Measurements from ENCODE around the gene PAX8. TPM values are rescaled to one million over a fixed set of nuclear protein-coding genes. Genes with fewer than 3 reads are reported as not detected.

Gene PAX8
- polyA plus RNA-seq, 1 of the 3 experiments (the other 2 are of a cell fraction), result 0.23 TPM

DNA sequence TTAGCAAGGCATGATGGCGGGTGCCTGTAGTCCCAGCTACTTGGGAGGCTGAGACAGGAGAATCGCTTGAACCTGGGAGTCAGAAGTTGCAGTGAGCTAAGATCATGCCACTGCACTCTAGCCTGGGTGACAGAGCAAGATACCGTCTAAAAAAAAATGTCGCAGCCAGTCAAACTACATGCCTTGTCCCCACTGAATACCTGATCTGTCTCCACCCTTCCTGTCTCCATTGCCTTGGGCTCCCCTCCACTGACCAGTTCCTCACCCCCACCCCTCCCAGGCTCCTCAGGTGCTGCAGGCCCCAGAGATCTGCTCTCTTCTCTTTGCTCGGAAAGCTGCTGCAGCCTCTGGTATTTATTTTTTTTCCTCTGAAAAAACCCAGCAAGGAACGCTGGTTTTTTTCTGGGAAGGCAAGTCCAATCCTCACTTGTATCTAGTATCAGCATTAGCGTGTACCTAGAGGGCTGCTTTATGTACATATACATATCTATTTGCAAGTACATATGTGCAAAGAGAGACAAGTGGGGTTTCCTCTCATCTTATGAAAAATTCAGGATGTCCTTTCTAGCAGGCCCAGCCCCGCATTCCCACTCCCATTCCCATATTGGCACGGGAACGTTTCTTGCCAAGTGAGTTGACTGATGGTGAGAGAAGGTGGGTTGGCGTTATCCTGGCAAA is 100.5 kb downstream of the PAX8 start:
- Histone ChIP-seq H3F3A (replicated peaks; ENCODE audit: insufficient read depth) (no peaks in the 10 kb centered on the region), H3K4me1 (ENCODE audit: control insufficient read depth in 1 of 2, insufficient read depth in 2 of 2, low read depth in 1 of 2, low read length in 1 of 2) (no peaks in the 10 kb centered on the region; a peak in 1 of 4 replicates), H3K9me3 (no peaks in the 10 kb centered on the region), H3K9me2 (no peaks in the 10 kb centered on the region), H3K36me3 (replicated peaks in 1 of 2; ENCODE audit: control insufficient read depth in 1 of 2, insufficient read depth in 2 of 2, low read length in 1 of 2) (no peaks in the 10 kb centered on the region), H3K27ac (ENCODE audit: low read depth in 2 of 2, low read length in 1 of 2) (no peak overlapping the region), H4K20me1 (ENCODE audit: insufficient read depth) (no peaks in the 10 kb centered on the region), H3K27me3 (ENCODE audit: insufficient read depth) (peaks cover 9% of the 10 kb centered on the region; the same call in 1 of the 2 replicates), H3K79me2 (ENCODE audit: insufficient read depth) (no peaks in the 10 kb centered on the region), H2AFZ (ENCODE audit: low read depth) (no peak overlapping the region), H3K4me2 (no peak overlapping the region), H3K4me3 (ENCODE audit: low read depth in 2 of 2, low read length in 1 of 2) (no peak overlapping the region), H3K9ac (no peak overlapping the region)
- TF ChIP-seq RXRA (IDR thresholded peaks at IDR 0.05; ENCODE audit: borderline replicate concordance, low read depth) (no peak), YY1 (IDR thresholded peaks at IDR 0.05; ENCODE audit: low read depth) (no peak), SIN3A (IDR thresholded peaks at IDR 0.05; ENCODE audit: borderline replicate concordance, low read depth, low read length) (no peak)
- no peak for DNase-seq
- CTCF ChIA-PET, result no interaction called here
- POLR2A ChIA-PET, result no interaction called here
- WGBS (ENCODE audit: low lambda C conversion rate), result 49% methylated on average over 11 of the region's 11 CpGs

DNA sequence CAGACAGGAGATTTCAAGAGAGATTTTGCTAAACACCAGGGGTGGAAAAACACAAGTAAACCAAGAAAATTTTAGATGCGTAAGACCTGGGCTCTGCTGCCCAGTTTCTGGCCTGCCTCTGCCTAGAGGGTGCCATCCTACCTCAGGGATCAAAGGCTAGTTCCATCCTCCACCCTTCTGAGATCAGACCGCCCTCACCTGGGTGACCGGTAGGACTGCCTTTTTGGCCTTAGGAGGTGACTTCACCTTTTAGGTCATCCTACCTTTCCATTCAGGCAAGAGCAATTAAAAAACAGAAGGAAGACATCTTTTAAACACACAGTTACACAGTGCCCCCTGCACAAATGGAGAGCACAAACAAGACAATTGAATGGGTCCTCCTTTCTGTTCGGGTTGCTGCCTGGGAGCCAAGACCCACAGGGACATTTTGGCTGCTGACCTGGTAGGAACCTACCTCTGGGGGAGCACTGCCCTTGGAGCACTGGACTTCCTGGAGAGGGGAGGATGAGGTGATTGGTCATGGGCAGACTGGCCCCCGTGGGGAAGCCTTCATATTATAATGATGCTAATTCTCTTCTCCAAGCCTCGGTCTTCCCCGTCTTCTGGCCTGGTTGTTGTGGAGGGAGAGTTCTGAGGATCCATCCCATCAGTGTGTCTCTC is 101.9 kb downstream of the PAX8 start:
- no peaks in the 10 kb centered on the region for H3F3A ChIP-seq (replicated peaks; ENCODE audit: insufficient read depth)
- DNase-seq, result no peak
- H2AFZ ChIP-seq (ENCODE audit: low read depth), result no peak overlapping the region
- H3K36me3 ChIP-seq (replicated peaks in 1 of 2; ENCODE audit: control insufficient read depth in 1 of 2, insufficient read depth in 2 of 2, low read length in 1 of 2), result no peaks in the 10 kb centered on the region
- no peaks in the 10 kb centered on the region for H3K9me3 ChIP-seq
- CTCF ChIA-PET, result interaction anchor here (2.1 kb wide), 1 partner anchor 22 kb away, joined by 7 read pairs; no protein-coding TSS in a partner anchor
- no peak for TF ChIP-seq RFX5 (IDR thresholded peaks at IDR 0.05; ENCODE audit: low read length)
- TF ChIP-seq, protein P1, sequence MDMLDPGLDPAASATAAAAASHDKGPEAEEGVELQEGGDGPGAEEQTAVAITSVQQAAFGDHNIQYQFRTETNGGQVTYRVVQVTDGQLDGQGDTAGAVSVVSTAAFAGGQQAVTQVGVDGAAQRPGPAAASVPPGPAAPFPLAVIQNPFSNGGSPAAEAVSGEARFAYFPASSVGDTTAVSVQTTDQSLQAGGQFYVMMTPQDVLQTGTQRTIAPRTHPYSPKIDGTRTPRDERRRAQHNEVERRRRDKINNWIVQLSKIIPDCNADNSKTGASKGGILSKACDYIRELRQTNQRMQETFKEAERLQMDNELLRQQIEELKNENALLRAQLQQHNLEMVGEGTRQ (IDR thresholded peaks at IDR 0.05; ENCODE audit: borderline replicate concordance, low read depth, low read length), result no peak
- no peaks in the 10 kb centered on the region for H3K79me2 ChIP-seq (ENCODE audit: insufficient read depth)
- H3K4me2 ChIP-seq, result no peak overlapping the region
- H3K27ac ChIP-seq (ENCODE audit: low read depth in 2 of 2, low read length in 1 of 2), result no peak overlapping the region
- no peaks in the 10 kb centered on the region for H4K20me1 ChIP-seq (ENCODE audit: insufficient read depth)
- WGBS (ENCODE audit: low lambda C conversion rate), result 55% methylated on average over 7 of the region's 7 CpGs
- H3K4me1 ChIP-seq (ENCODE audit: control insufficient read depth in 1 of 2, insufficient read depth in 2 of 2, low read depth in 1 of 2, low read length in 1 of 2), result no peaks in the 10 kb centered on the region; a peak in 1 of 4 replicates
- H3K4me3 ChIP-seq (ENCODE audit: low read depth in 2 of 2, low read length in 1 of 2), result no peak overlapping the region
- POLR2A ChIA-PET, result no interaction called here
- H3K27me3 ChIP-seq (ENCODE audit: insufficient read depth), result peaks cover 9% of the 10 kb centered on the region; the same call in 1 of the 2 replicates
- no peaks in the 10 kb centered on the region for H3K9me2 ChIP-seq
- no peak overlapping the region for H3K9ac ChIP-seq

DNA sequence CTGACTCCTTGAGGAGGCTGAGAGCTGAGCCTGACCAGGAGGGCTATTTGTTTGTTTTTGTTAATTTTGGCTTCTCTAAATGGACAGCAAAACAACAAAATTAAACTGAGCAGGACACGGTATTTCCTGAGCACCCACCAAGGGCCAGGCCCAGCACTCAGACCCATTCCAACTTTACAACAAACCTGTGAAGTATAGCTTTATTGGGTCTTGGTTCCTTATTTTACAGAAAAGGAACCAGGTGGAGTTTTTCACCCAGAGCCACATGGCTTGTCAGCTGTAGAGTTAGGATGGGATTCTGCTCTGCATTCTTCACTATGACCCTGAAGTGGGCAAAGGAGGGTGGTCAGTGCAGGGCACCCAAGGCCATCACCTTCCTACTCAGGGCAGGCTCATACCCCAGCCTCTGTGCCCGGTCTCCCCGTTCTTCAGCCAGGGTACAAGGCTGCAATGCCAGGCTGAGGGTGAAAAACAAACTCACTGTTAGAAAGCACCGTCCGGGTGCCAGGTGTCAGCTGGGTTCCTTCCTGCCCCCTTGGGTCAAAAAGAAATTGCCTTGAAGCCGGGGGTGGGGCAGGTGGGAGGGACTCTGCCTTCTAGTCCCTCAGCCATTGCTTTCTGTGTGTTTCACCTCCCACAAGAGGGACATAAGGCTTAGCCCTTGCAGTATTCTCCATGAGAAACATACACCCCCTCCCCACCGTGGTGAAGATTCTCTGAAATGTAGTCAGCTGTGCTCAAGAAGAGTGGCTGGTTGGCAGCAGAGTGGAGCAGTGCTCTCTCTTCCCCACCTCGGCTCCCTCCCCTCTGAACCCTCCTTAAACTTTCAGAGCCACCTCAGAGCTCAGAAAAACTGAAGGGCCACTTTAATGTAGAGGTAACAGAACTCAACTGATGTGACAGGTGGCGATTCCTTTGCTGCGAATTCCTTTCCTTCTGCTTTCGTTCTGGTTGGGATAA is 102.7 kb downstream of the PAX8 start:
- no peaks in the 10 kb centered on the region for H3K36me3 ChIP-seq (replicated peaks in 1 of 2; ENCODE audit: control insufficient read depth in 1 of 2, insufficient read depth in 2 of 2, low read length in 1 of 2)
- H3K4me2 ChIP-seq, result no peak overlapping the region
- no peak for DNase-seq
- H3K9ac ChIP-seq, result no peak overlapping the region
- ChIA-PET CTCF (interaction anchor here (2.1 kb wide), 1 partner anchor 23 kb away, joined by 7 read pairs; no protein-coding TSS in a partner anchor), POLR2A (no interaction called here)
- no peak overlapping the region for H3K27ac ChIP-seq (ENCODE audit: low read depth in 2 of 2, low read length in 1 of 2)
- no peaks in the 10 kb centered on the region for H3K9me2 ChIP-seq
- H3K4me1 ChIP-seq (ENCODE audit: control insufficient read depth in 1 of 2, insufficient read depth in 2 of 2, low read depth in 1 of 2, low read length in 1 of 2), result no peaks in the 10 kb centered on the region
- WGBS (ENCODE audit: low lambda C conversion rate), result 41% methylated on average over 10 of the region's 11 CpGs
- no peaks in the 10 kb centered on the region for H3F3A ChIP-seq (replicated peaks; ENCODE audit: insufficient read depth)
- no peaks in the 10 kb centered on the region for H4K20me1 ChIP-seq (ENCODE audit: insufficient read depth)
- H3K9me3 ChIP-seq, result no peaks in the 10 kb centered on the region
- no peaks in the 10 kb centered on the region for H3K79me2 ChIP-seq (ENCODE audit: insufficient read depth)
- no peak overlapping the region for H2AFZ ChIP-seq (ENCODE audit: low read depth)
- no peak overlapping the region for H3K4me3 ChIP-seq (ENCODE audit: low read depth in 2 of 2, low read length in 1 of 2)
- peaks cover 9% of the 10 kb centered on the region; the same call in 1 of the 2 replicates for H3K27me3 ChIP-seq (ENCODE audit: insufficient read depth)
- TF ChIP-seq YY1 (IDR thresholded peaks at IDR 0.05; ENCODE audit: low read depth) (no peak), EP300 (IDR thresholded peaks at IDR 0.05; ENCODE audit: borderline replicate concordance in 1 of 2, low read depth in 1 of 2, low read length in 1 of 2) (no peak), TAF1 (IDR thresholded peaks at IDR 0.05; ENCODE audit: borderline replicate concordance, low read depth, low read length) (no peak), RFX5 (IDR thresholded peaks at IDR 0.05; ENCODE audit: low read length) (no peak)
- TF ChIP-seq, protein P2, sequence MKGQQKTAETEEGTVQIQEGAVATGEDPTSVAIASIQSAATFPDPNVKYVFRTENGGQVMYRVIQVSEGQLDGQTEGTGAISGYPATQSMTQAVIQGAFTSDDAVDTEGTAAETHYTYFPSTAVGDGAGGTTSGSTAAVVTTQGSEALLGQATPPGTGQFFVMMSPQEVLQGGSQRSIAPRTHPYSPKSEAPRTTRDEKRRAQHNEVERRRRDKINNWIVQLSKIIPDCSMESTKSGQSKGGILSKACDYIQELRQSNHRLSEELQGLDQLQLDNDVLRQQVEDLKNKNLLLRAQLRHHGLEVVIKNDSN (IDR thresholded peaks at IDR 0.05; ENCODE audit: borderline replicate concordance, low read depth), result no peak
- TF ChIP-seq, protein P3, sequence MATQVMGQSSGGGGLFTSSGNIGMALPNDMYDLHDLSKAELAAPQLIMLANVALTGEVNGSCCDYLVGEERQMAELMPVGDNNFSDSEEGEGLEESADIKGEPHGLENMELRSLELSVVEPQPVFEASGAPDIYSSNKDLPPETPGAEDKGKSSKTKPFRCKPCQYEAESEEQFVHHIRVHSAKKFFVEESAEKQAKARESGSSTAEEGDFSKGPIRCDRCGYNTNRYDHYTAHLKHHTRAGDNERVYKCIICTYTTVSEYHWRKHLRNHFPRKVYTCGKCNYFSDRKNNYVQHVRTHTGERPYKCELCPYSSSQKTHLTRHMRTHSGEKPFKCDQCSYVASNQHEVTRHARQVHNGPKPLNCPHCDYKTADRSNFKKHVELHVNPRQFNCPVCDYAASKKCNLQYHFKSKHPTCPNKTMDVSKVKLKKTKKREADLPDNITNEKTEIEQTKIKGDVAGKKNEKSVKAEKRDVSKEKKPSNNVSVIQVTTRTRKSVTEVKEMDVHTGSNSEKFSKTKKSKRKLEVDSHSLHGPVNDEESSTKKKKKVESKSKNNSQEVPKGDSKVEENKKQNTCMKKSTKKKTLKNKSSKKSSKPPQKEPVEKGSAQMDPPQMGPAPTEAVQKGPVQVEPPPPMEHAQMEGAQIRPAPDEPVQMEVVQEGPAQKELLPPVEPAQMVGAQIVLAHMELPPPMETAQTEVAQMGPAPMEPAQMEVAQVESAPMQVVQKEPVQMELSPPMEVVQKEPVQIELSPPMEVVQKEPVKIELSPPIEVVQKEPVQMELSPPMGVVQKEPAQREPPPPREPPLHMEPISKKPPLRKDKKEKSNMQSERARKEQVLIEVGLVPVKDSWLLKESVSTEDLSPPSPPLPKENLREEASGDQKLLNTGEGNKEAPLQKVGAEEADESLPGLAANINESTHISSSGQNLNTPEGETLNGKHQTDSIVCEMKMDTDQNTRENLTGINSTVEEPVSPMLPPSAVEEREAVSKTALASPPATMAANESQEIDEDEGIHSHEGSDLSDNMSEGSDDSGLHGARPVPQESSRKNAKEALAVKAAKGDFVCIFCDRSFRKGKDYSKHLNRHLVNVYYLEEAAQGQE (IDR thresholded peaks at IDR 0.05; ENCODE audit: low read depth, low read length), result no peak
